ENCODE results near the gene RGS2.
A peak's percentile ranks its signal among the peaks of the same experiment; 100 is the strongest.

The RGS2 gene

GRCh38 chr1:192807211-192808162, 1.4 kb upstream of the RGS2 start:
- TF ChIP-seq GATA1 (IDR thresholded peaks at IDR 0.05; ENCODE audit: low read depth, low read length) = no peak
- no peak for TF ChIP-seq POLR2A (IDR thresholded peaks at IDR 0.05; ENCODE audit: low read length)

DNA sequence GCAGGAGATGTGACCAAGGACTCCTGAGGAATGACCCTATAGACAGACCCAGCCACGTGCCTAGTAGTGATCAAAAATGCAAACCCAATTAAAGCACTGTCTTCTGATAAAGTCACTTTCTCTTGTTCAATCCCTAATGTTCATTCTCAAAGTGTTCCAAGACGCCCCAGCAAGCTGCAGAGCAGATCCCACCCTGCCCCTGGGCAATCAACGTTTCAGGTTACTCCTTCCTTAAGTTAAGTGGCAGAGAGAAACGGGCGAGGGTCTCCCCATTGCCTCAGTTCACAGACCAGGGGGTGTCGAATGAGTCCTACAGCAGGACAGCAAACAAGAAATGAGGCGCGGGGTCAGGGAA, 699 bp upstream of the RGS2 start:
- peak in 1 of 2 experiments; percentile 27 for DNase-seq
- TF ChIP-seq GATA1 (IDR thresholded peaks at IDR 0.05; ENCODE audit: low read depth, low read length) (no peak), POLR2A (IDR thresholded peaks at IDR 0.05; ENCODE audit: low read length) (no peak)

More at GRCh38 chr1:192807211-192808162, 1.4 kb upstream of the RGS2 start:
- peak in 1 of 2 experiments; percentile 29 for DNase-seq

DNA sequence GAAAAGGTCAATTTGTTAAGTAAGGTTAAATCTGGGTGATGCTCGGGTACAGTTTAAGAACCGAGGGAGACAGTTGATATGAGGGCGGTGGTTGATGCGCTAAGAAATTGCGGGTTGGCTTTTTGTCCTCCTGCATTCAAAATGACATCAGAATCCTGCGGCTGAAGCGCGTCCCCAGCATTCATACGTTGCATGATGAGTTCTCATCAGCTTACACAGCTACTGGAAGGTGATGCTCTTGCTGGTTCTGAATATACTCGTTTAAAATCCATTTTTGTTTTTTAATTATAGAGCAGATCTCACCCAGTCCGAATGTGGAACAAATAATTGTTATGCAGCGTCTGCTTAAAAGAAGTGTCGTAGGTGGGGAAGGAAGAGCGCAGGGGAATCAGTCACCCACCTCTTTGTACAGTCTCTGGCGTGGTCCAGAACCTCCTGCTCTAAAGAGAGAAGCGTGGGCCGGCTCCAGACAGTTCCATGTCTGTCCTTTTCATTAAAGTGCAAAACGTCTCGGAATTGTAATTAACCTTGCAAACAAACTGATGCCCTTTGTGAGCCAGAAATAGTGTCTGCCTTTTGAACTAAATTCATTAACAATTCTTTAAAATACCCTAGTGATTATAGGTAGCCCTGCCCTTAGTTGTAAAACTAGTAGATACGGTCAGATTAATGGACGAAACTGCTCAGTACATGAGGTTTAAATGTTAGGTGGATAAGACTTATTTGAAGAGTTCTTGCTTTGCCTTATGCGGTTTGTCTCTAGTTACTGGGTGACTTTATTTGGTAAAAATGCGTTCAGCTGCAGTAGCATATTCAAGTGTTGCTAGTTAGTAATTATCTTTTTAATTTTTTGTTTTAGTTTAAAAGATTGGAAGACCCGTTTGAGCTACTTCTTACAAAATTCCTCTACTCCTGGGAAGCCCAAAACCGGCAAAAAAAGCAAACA, 741 bp downstream of the RGS2 start:
- TF ChIP-seq POLR2A (IDR thresholded peaks at IDR 0.05; ENCODE audit: low read length) (no peak), GATA1 (IDR thresholded peaks at IDR 0.05; ENCODE audit: low read depth, low read length) (no peak)
- DNase-seq = peak; percentile 77 to 80

GRCh38 chr1:192810253-192810880, 1.5 kb downstream of the RGS2 start:
- TF ChIP-seq GATA1 (IDR thresholded peaks at IDR 0.05; ENCODE audit: low read depth, low read length) (no peak), POLR2A (IDR thresholded peaks at IDR 0.05; ENCODE audit: low read length) (no peak)
- DNase-seq = peak; percentile 28 to 33

GRCh38 chr1:192811006-192811405, 2.2 kb downstream of the RGS2 start:
- TF ChIP-seq GATA1 (IDR thresholded peaks at IDR 0.05; ENCODE audit: low read depth, low read length) (no peak), POLR2A (IDR thresholded peaks at IDR 0.05; ENCODE audit: low read length) (no peak)
- DNase-seq = no peak

DNA sequence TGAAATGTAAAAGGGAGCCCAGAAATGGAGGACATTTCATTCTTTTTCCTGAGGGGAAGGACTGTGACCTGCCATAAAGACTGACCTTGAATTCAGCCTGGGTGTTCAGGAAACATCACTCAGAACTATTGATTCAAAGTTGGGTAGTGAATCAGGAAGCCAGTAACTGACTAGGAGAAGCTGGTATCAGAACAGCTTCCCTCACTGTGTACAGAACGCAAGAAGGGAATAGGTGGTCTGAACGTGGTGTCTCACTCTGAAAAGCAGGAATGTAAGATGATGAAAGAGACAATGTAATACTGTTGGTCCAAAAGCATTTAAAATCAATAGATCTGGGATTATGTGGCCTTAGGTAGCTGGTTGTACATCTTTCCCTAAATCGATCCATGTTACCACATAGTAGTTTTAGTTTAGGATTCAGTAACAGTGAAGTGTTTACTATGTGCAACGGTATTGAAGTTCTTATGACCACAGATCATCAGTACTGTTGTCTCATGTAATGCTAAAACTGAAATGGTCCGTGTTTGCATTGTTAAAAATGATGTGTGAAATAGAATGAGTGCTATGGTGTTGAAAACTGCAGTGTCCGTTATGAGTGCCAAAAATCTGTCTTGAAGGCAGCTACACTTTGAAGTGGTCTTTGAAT, 2.9 kb downstream of the RGS2 start:
- no peak for DNase-seq
- TF ChIP-seq POLR2A (IDR thresholded peaks at IDR 0.05; ENCODE audit: low read length) = no peak
- no peak for TF ChIP-seq GATA1 (IDR thresholded peaks at IDR 0.05; ENCODE audit: low read depth, low read length)

DNA sequence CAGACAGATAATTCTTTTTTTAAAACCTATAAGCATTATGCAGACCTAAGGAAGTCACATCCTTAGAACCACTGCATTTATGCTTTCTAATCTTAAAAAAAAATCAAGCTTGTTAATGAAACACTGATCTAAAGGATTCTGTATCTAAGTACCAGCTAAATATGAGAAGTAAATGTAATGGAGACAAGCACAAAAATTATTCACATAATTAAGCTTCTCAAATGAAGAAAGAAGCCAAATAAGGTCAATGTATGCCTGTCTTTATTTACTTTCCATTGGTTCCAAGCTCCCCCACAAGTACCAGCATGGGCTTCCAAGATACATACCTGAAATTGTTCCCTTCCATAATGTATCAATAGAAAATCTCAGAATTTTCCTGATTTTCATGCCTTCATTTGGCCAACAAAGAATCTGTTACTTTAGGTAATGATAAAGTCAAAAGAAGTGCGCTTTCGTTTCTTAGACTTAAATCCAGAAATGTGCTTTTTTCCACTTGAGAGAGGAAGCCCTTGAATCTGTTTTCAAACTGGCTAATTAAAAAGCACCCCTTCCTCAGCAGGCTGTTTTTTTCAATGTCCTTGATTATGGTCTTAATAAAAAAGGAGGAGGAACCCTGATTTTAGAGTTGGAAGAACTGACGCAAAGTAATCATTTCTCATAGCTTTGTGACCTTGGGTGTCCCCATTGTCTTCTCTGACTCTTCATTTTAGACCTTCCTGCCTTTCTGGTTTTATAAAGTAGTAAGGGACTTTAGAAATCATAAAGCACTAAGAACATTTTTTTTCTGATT, 3.8 kb downstream of the RGS2 start:
- no peak for DNase-seq
- no peak for TF ChIP-seq GATA1 (IDR thresholded peaks at IDR 0.05; ENCODE audit: low read depth, low read length)
- peak; percentile 23 for TF ChIP-seq POLR2A (IDR thresholded peaks at IDR 0.05; ENCODE audit: low read length)

DNA sequence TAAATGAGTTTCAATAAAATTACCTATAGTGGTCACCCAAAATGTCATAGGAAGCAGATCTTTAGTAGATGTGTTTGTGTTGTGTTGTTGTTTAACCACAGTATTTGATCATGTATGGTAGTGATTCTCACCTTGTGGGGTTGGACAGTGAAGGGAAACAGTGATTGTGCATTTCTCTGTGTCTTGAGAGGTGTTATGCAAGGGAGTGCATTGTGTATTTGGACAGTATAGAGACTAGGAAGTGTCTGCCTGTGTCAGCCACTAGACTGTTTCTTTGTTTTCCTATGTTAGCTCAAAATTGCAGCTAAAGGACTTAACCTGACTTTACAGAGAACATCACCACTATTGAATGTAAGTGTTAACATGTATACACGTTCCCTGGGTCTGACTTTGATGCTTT, 6.0 kb downstream of the RGS2 start:
- DNase-seq = no peak
- TF ChIP-seq GATA1 (IDR thresholded peaks at IDR 0.05; ENCODE audit: low read depth, low read length) = no peak
- TF ChIP-seq POLR2A (IDR thresholded peaks at IDR 0.05; ENCODE audit: low read length) = peak; percentile 19

GRCh38 chr1:192817246-192817645, 8.4 kb downstream of the RGS2 start:
- no peak for DNase-seq
- TF ChIP-seq POLR2A (IDR thresholded peaks at IDR 0.05; ENCODE audit: low read length) (no peak), GATA1 (IDR thresholded peaks at IDR 0.05; ENCODE audit: low read depth, low read length) (no peak)

GRCh38 chr1:192821296-192821695, 12.5 kb downstream of the RGS2 start:
- no peak for TF ChIP-seq POLR2A (IDR thresholded peaks at IDR 0.05; ENCODE audit: low read length)
- TF ChIP-seq GATA1 (IDR thresholded peaks at IDR 0.05; ENCODE audit: low read depth, low read length) = no peak
- no peak for DNase-seq

DNA sequence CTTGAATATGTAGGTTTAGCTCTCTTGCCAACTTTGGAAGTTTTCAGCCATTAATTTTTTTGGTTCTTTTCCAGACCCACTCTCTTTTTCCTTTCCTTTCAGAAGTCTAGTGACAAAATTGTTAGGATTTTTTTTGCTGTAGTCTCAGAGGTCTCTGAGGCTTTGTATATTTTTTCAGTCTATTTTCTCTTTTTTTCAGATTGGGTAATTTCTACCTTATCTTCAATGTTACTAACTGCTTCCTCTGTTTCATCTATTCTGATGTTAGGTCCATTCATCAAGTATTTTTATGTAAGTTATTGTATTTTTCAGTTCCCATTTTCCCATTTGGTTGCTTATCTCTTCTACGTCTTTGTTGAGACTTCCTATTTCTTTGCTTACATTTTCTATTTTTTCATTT, 15.7 kb downstream of the RGS2 start:
- no peak for DNase-seq
- TF ChIP-seq POLR2A (IDR thresholded peaks at IDR 0.05; ENCODE audit: low read length) (no peak), GATA1 (IDR thresholded peaks at IDR 0.05; ENCODE audit: low read depth, low read length) (no peak)

DNA sequence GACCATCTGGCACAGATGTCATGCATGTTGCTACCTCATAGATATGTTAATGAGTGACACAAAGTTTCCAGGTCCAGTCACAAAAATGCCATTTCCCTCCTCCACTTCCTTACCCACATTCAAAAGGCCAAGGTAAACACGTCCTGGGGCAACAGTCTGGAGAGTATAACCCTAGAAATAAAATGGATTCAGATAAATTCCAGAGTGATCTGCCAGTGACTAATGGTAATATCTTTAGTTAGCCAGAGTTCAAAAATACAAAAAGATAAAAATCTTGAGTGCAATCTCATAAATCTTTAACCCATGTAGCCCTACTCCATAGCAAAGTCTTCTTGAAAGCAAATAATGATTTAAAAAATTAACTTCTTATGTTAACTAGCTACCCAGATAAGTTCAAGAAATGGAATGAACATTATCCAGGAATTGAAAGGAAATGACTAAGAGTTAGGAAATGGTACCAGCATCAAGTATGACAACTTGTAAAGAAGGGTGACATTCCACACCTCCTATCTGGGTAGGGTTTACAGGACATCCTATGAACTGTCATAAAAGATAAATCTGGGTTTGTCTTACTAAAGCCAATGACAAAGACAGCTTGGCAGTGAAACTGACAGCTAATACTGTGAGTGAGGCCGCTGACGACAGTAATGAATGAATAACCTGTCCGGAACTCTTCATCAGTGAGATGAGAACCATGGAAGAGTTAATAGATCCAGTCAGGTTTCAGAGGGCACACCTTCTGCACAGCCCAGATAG, 18.1 kb downstream of the RGS2 start:
- DNase-seq = no peak
- TF ChIP-seq POLR2A (IDR thresholded peaks at IDR 0.05; ENCODE audit: low read length) (no peak), GATA1 (IDR thresholded peaks at IDR 0.05; ENCODE audit: low read depth, low read length) (no peak)

Measured in erythroblast (primary cell).